NK-92 treated with Interleukin-12 subunit alpha and Interleukin-12 subunit beta, amount 100 ng/mL, for 24 hours (cell line): Measurements from ENCODE around the gene ASPSCR1.

Source experiments
- DNase-seq: peaks from one replicate; lab custom pipeline; 2025; lab: John Stamatoyannopoulos, UW

ASPSCR1 gene

DNA sequence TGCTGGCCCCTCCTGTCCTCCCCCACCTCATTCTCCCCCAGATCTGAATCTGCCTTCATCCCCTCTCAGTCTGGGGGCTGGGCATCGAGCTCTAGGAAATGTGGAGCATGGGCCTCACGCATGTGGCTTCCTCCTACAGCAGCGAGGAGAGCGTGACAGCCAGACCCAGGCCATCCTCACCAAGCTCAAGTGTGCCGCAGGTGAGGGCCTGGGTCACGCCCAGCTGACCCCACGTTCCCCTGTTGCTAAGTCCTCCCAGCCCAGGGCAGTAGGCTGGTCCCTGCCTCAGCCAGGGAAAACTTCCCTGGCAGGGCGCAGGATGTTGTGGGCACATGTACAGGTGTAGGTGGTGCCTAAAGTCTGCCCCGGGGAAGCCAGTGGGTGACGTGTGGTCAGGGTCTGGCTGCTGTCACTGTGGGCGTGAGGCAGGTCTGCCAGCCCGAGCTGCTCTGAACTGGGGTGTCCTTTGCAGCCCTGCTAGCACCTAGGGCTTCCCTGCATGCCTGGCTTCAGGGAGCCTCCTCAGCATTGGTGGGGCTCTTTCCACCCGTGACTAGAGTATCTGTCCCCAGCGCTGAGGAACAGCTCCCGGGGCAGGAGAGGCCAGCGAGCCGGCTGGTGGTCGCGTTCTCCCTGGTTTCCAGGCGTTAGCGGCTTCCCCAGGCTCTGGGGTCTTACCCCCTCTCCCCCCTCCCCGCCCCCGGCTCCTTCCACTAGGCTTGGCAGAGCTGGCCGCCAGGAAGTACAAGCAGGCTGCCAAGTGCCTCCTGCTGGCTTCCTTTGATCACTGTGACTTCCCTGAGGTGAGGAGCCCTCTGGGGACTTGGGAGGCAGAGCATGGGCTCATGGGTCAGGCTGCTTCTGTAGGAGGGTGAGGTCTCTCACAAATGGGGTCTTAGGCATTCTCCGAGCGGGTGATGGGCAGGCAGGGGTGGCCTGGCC, 77.9 kb downstream of the ASPSCR1 start:
- DNase-seq, result no peak

GRCh38 chr17:82055965-82056728, 78.7 kb downstream of the ASPSCR1 start:
- no peak for DNase-seq

GRCh38 chr17:82056729-82057621, 79.5 kb downstream of the ASPSCR1 start:
- no peak for DNase-seq

- DNase-seq, result no peak
These were observed 80.9 kb downstream of the ASPSCR1 start for GRCh38 chr17:82058230-82058854.

DNA sequence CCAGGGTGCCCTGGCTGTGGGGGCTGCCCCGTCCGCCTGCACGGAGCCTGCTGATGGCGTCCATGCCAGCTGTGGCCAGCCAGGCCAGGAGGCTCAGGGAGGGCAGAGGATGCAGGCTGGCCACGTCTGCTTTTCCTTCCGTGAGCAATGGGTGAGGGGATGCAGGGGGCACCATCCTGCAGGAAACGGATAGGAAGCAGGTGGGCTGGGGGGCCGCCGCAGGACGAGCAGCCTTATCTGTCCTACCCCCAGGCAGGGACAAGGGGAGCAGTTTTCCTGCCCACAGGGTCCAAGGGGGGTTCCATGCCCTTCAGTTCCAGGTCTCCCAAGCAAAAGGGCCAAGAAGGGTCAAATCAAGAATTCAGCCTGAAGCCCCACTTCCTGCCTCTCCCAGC, 81.4 kb downstream of the ASPSCR1 start:
- DNase-seq, result no peak

GRCh38 chr17:82059272-82060000, 82.0 kb downstream of the ASPSCR1 start:
- DNase-seq, result no peak

- no peak for DNase-seq
These were observed 82.6 kb downstream of the ASPSCR1 start for GRCh38 chr17:82060001-82060380.

- no peak for DNase-seq
These were observed 83.2 kb downstream of the ASPSCR1 start for GRCh38 chr17:82060614-82061013.

DNA sequence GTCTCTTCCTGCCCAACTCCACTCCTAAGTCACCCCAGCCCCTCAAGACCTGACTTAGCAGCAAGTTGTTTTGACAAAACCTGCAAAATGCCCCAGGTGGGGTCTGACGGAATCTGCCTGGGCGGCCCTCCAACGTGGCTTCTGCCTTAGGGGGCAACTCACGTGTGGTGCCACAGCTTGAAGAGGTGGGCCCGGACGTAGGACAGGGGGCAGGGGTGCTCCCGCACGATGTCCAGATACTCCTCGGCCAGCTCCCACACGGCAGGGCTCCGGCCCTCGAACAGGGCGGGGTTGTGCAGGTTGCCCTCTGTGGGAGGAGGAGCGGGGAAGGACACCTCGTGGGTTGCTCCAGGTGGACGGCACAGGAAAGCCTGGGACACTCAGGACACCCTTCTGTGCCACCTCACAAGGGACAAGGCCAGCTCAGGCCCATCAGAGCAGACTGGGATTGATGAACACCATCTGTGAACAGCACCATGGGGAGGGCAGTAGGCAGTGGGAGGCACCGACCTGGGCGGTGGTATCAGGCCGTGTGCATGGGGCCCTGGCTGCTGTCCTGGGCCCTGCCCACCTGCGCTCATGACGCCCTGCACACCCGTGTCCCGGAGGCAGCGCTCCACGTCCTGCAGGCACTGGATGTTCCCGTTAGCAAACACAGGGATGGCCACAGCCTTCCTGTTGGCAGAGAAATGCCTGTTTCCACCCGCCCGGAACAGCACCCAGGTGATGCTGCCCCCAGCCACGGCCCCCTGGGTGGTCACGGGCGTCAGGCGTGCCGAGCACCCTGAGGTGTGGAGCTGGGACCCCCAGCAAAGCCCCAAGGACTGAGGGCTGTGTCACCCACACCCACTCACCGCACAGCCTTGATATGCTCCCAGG, 83.9 kb downstream of the ASPSCR1 start:
- DNase-seq, result no peak

DNA sequence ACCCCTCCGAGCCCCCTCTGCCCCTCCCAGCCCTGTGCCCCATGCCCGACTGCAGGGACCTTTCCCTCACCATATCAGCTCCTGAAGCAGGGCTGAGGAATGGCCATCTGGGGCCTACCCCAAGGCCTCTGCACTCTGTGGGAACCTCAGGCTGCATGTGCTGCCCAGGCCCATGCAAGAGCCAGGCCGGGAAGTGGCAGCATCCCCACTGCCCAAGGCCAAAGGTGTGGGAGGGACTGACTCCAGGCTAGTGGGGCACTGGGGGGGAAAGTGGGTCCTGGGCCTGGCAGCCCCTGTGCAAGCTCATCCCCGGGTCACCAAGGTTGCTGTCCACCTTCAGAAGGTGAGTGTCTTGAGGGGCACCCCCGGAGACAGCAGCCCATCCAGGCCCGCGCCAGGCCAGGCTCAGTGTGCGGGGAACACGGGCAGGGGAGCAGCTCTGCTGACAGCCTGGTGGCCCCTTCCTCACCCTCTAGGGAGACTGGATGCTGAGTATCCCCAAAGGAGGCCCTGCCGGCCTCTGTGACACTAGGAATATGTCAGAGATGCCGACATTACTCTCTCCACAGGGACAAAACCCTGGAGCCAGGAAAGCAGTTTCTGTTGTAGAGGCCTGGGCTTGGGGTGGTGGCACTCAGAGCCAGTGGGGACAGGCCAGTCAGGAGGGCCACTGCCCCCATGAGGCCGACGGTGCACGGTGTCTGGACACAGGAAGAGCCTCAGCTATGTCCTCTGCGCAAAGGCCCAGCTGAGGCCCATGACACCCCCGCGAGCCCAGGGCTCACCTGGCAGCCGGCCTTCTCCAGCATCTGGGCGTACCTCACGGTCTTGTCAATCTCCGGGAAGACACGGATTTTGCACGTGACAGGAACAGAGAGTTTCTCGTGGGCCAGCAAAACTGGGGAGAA, 84.9 kb downstream of the ASPSCR1 start:
- DNase-seq, result no peak

- no peak for DNase-seq
These were observed 85.5 kb downstream of the ASPSCR1 start for GRCh38 chr17:82062984-82063368.

DNA sequence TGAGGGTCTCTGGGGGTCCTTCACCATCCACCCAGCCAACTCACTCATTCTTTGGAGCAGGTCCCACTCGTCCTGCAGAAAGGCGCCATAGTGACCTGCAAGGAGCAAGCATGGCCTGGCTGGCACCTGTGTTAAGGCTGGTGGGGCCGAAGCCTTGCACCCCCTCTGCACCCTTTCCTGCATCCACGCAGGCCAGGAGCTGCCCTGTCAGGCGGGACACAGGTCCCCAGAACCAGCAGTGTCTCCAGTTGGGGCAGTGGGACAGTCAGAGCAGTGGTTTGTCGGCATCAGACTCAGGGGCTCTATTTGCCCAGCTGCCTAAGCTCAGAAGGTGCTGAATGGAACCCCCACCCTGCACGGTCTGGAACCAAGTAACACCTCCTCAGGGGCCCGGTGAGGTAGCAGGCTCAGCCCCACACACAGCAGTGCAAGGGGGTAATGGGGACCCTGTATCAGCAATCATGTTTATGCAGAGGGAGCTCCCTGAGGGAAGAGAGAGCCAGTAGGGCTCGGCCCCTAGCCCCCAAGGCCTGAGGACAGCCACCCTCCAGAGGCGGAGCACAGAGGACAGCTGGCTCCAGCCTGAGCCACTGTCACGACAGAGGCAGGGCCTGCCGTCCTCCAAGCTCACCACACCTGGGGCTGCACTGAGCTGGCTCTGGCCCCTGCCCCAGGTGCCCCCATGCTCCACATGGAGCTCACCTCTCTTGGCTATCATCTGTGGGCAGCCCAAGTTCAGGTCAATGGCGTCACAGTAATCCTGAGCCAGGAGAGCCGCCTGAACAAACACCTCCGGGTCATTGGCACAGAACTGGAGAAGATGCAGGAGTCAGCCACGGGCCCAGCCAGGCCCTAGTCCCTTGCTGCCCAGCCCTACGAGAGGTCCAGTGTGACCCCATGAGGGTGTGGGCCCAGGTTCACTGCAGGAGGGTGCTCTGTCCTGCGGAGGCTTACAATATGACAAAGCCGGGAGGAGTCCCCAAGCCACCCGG, 86.3 kb downstream of the ASPSCR1 start:
- DNase-seq, result no peak

DNA sequence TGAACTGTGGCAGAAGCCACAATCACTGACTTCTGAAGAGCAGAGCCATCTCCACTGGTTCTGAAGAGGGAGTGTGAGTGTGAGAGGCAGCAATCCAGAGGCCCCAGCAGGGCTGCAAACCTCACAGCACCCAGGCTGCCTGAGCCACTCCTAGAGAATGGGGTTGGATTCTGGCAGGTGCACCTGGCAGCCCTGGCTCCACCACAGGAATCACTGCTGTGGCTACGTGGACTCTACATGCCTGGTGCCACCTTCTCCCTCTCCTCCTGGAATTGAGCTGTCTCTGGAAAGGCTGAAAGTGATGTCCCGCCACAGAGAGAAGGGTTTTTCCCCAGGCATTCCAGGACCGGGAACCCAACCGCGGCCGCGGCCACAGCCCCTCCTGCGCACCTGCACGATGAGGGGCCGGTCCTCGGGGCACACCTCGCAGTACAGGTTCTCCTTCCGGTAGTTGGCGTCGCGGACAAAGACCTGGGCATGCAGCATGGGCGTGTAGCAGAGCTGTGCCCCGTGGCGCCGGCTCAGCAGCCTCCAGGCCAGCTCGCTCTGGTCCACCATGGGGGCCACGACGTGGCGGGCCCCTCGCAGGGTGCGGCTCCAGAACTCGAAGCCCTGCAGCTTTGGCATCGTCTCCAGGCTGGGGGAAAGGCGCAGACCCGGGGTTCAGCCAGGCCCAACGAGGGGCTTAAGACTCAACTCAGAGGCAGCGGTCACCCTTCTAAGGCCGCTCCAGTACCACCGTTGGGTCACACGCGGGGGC, 87.2 kb downstream of the ASPSCR1 start:
- no peak for DNase-seq

DNA sequence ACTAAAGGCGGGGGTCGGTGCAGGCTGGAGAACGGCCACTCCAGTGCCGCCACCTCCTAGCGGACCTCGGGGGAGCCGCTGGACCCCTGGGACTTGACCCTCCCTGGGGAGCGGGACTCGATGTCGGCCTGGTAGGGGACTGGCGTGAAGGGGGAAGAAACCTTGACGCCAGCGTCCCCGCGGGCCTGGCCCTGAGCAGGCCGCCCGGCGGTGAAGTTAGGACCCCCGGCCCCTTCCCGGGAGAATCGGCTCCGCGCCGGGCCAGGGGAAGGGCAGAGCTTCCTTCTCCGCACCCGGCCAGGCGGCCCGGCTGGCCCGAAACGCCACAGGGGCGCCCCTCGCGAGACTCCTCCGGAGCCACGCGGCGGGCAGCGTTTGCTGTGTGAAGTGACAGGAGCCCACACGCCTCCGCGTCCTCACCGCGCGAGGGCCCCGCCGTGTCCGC, 87.8 kb downstream of the ASPSCR1 start:
- DNase-seq, result no peak

DNA sequence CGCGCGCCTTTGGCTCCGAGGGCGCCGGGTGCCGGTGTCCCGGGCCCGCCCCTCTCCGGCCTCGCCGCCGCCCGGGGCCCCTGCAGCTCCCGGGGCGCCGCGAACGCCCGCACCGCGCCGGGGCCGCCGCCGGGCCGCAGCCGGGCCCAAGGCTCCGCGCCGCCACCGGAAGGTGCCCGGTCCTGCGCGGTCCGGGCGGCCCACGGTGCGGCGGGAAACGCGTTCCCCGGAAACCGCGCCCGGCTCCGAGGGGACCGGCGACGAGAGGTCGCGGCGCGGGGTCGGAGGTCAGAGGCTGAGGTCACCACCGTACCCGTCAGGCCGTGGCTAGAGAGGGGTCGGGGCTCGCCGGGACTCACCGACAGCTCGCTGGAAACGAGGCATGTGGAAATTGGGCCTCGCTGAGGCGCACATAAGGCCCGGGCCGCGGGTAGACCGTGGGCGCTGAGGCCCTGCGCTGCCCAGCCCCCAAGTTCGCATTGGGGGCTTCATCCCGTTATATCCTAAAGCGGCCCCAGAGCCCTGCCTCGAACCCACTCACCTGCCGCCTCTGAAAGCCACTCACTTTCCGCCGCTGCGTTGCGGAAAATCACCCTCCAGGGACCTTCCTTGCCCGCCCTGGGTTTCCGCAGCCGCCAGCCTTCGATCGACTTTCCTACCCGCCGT, 88.3 kb downstream of the ASPSCR1 start, which contains the start of gene DUS1L:
Gene DUS1L, minus strand, starts transcription at position 167 of the 666 bp plus-strand sequence. CDS start 745 bp downstream, outside the sequence.
- peak; percentile 42 for DNase-seq
